ENCODE results near the gene CD101. TPM values are rescaled to one million over a fixed set of nuclear protein-coding genes. Genes with fewer than 3 reads are reported as not detected.
A peak's percentile ranks its signal among the peaks of the same experiment; 100 is the strongest.

Gene CD101
- total and polyA plus RNA-seq, 3 experiments from 2014 or later = 0.39 to 72.0 (median 0.66) TPM

- peaks cover 13 to 16% (median 16%) of the 10 kb centered on the region in 3 donors for H3K4me1 Mint-ChIP-seq
- H3K9me3 Mint-ChIP-seq = no peaks in the 10 kb centered on the region
- no peaks in the 10 kb centered on the region for H3K27me3 Mint-ChIP-seq
- no peaks in the 10 kb centered on the region for H3K9me3 ChIP-seq (ENCODE audit: low read length)
- no peaks in the 10 kb centered on the region for H3K27me3 ChIP-seq (ENCODE audit: insufficient read depth, low read length, poor library complexity, severe bottlenecking)
- no peak overlapping the region for H3K27ac Mint-ChIP-seq
- H3K27ac ChIP-seq (ENCODE audit: low read depth, low read length) = no peak overlapping the region
- no peaks in the 10 kb centered on the region for H3K36me3 ChIP-seq (ENCODE audit: insufficient read depth, low read length)
- H3K4me3 Mint-ChIP-seq = no peak overlapping the region
- DNase-seq = no peak
- H3K4me3 ChIP-seq (ENCODE audit: low read length) = no peak overlapping the region
- H3K36me3 Mint-ChIP-seq = no peaks in the 10 kb centered on the region
- H3K4me1 ChIP-seq (ENCODE audit: insufficient read depth, low read length) = peaks cover 23% of the 10 kb centered on the region
- ChIA-PET CTCF (no interaction called here), POLR2A (interaction anchor here (0.6 kb wide), 1 partner anchor 75 kb away, joined by 4 read pairs; no protein-coding TSS in a partner anchor)
Measured at GRCh38 chr1:116982319-116983004, 19.1 kb upstream of the CD101 start.

GRCh38 chr1:116983112-116983511 lies 18.4 kb upstream of the CD101 start:
- peaks cover 18 to 19% (median 19%) of the 10 kb centered on the region in 3 donors for H3K4me1 Mint-ChIP-seq
- no peak overlapping the region for H3K27ac Mint-ChIP-seq
- Histone ChIP-seq H3K4me1 (ENCODE audit: insufficient read depth, low read length) (peaks cover 29% of the 10 kb centered on the region), H3K27me3 (ENCODE audit: insufficient read depth, low read length, poor library complexity, severe bottlenecking) (no peaks in the 10 kb centered on the region), H3K36me3 (ENCODE audit: insufficient read depth, low read length) (no peaks in the 10 kb centered on the region), H3K27ac (ENCODE audit: low read depth, low read length) (no peak overlapping the region), H3K4me3 (ENCODE audit: low read length) (no peak overlapping the region), H3K9me3 (ENCODE audit: low read length) (no peaks in the 10 kb centered on the region)
- H3K27me3 Mint-ChIP-seq = no peaks in the 10 kb centered on the region
- CTCF ChIA-PET = no interaction called here
- no peak for DNase-seq
- no peaks in the 10 kb centered on the region for H3K9me3 Mint-ChIP-seq
- no peak overlapping the region for H3K4me3 Mint-ChIP-seq
- no peaks in the 10 kb centered on the region for H3K36me3 Mint-ChIP-seq
- POLR2A ChIA-PET = interaction anchor here (0.6 kb wide), 1 partner anchor 74 kb away, joined by 4 read pairs; no protein-coding TSS in a partner anchor

GRCh38 chr1:116983678-116984077 lies 17.9 kb upstream of the CD101 start:
- Mint-ChIP-seq H3K27me3 (no peaks in the 10 kb centered on the region), H3K4me1 (peaks cover 18 to 22% (median 19%) of the 10 kb centered on the region in 3 donors), H3K4me3 (no peak overlapping the region), H3K9me3 (no peaks in the 10 kb centered on the region), H3K27ac (no peak overlapping the region), H3K36me3 (no peaks in the 10 kb centered on the region)
- Histone ChIP-seq H3K27me3 (ENCODE audit: insufficient read depth, low read length, poor library complexity, severe bottlenecking) (no peaks in the 10 kb centered on the region), H3K27ac (ENCODE audit: low read depth, low read length) (no peak overlapping the region), H3K4me3 (ENCODE audit: low read length) (no peak overlapping the region), H3K36me3 (ENCODE audit: insufficient read depth, low read length) (no peaks in the 10 kb centered on the region), H3K9me3 (ENCODE audit: low read length) (no peaks in the 10 kb centered on the region), H3K4me1 (ENCODE audit: insufficient read depth, low read length) (peaks cover 32% of the 10 kb centered on the region)
- ChIA-PET POLR2A (no interaction called here), CTCF (no interaction called here)
- DNase-seq = no peak

- H3K9me3 ChIP-seq (ENCODE audit: low read length) = no peaks in the 10 kb centered on the region
- no peak overlapping the region for H3K27ac ChIP-seq (ENCODE audit: low read depth, low read length)
- Mint-ChIP-seq H3K27ac (no peak overlapping the region), H3K4me1 (peaks cover 18 to 22% (median 19%) of the 10 kb centered on the region in 3 donors), H3K9me3 (no peaks in the 10 kb centered on the region), H3K36me3 (no peaks in the 10 kb centered on the region), H3K27me3 (no peaks in the 10 kb centered on the region), H3K4me3 (peak overlapping the region in 1 of 7 donors; percentile 42)
- peaks cover 32% of the 10 kb centered on the region for H3K4me1 ChIP-seq (ENCODE audit: insufficient read depth, low read length)
- no peak overlapping the region for H3K4me3 ChIP-seq (ENCODE audit: low read length)
- CTCF ChIA-PET = no interaction called here
- POLR2A ChIA-PET = no interaction called here
- no peaks in the 10 kb centered on the region for H3K36me3 ChIP-seq (ENCODE audit: insufficient read depth, low read length)
- no peak for DNase-seq
- no peaks in the 10 kb centered on the region for H3K27me3 ChIP-seq (ENCODE audit: insufficient read depth, low read length, poor library complexity, severe bottlenecking)
Measured at GRCh38 chr1:116984406-116985160, 17.0 kb upstream of the CD101 start.

GRCh38 chr1:116986421-116987255 lies 14.9 kb upstream of the CD101 start:
- Mint-ChIP-seq H3K9me3 (no peaks in the 10 kb centered on the region), H3K4me1 (peaks cover 20 to 27% (median 23%) of the 10 kb centered on the region in 3 donors), H3K27ac (peak overlapping the region; percentile 65 to 94 (median 89))

GRCh38 chr1:116987256-116987555 lies 14.4 kb upstream of the CD101 start:
- Mint-ChIP-seq H3K4me1 (peaks cover 23 to 30% (median 28%) of the 10 kb centered on the region in 3 donors), H3K27ac (peak overlapping the region; percentile 65 to 94 (median 89)), H3K36me3 (no peaks in the 10 kb centered on the region), H3K4me3 (peak overlapping the region; percentile 81 to 88 (median 84)), H3K27me3 (no peaks in the 10 kb centered on the region), H3K9me3 (no peaks in the 10 kb centered on the region)
- POLR2A ChIA-PET = interaction anchor here (0.7 kb wide), 1 partner anchor 58 kb away, joined by 5 read pairs; no protein-coding TSS in a partner anchor
- CTCF ChIA-PET = interaction anchor here (1.1 kb wide), 2 partner anchors 73 to 111 kb away, joined by 3 read pairs; partner anchors contain the start of gene TTF2
- peak overlapping the region; percentile 41 for H3K4me3 ChIP-seq (ENCODE audit: low read length)
- no peak overlapping the region for H3K27ac ChIP-seq (ENCODE audit: low read depth, low read length)
- no peaks in the 10 kb centered on the region for H3K9me3 ChIP-seq (ENCODE audit: low read length)
- H3K4me1 ChIP-seq (ENCODE audit: insufficient read depth, low read length) = peaks cover 43% of the 10 kb centered on the region
- no peaks in the 10 kb centered on the region for H3K36me3 ChIP-seq (ENCODE audit: insufficient read depth, low read length)
- no peaks in the 10 kb centered on the region for H3K27me3 ChIP-seq (ENCODE audit: insufficient read depth, low read length, poor library complexity, severe bottlenecking)
- peak; percentile 16 to 81 (median 55) for DNase-seq

More at GRCh38 chr1:116986421-116987255, 14.9 kb upstream of the CD101 start:
- H3K36me3 ChIP-seq (ENCODE audit: insufficient read depth, low read length) = no peaks in the 10 kb centered on the region
- no peaks in the 10 kb centered on the region for H3K9me3 ChIP-seq (ENCODE audit: low read length)
- H3K27me3 Mint-ChIP-seq = no peaks in the 10 kb centered on the region
- H3K4me1 ChIP-seq (ENCODE audit: insufficient read depth, low read length) = peaks cover 37% of the 10 kb centered on the region
- peak overlapping the region; percentile 41 for H3K4me3 ChIP-seq (ENCODE audit: low read length)
- H3K27ac ChIP-seq (ENCODE audit: low read depth, low read length) = no peak overlapping the region
- no peaks in the 10 kb centered on the region for H3K27me3 ChIP-seq (ENCODE audit: insufficient read depth, low read length, poor library complexity, severe bottlenecking)
- peak in 1 of 5 donors; percentile 57 for DNase-seq
- H3K36me3 Mint-ChIP-seq = no peaks in the 10 kb centered on the region
- POLR2A ChIA-PET = interaction anchor here (0.6 to 0.7 kb wide), 2 partner anchors 59 to 867 kb away, joined by 3 to 5 read pairs; no protein-coding TSS in a partner anchor
- peak overlapping the region; percentile 81 to 88 (median 84) for H3K4me3 Mint-ChIP-seq
- CTCF ChIA-PET = interaction anchor here (0.9 to 1.1 kb wide), 3 partner anchors 61 to 110 kb away, joined by 3 read pairs; partner anchors contain the start of gene TTF2

GRCh38 chr1:116988248-116988647 lies 13.3 kb upstream of the CD101 start:
- no peaks in the 10 kb centered on the region for H3K36me3 Mint-ChIP-seq
- no peak overlapping the region for H3K4me3 Mint-ChIP-seq
- Histone ChIP-seq H3K9me3 (ENCODE audit: low read length) (no peaks in the 10 kb centered on the region), H3K4me3 (ENCODE audit: low read length) (no peak overlapping the region), H3K4me1 (ENCODE audit: insufficient read depth, low read length) (peaks cover 44% of the 10 kb centered on the region), H3K27ac (ENCODE audit: low read depth, low read length) (no peak overlapping the region), H3K27me3 (ENCODE audit: insufficient read depth, low read length, poor library complexity, severe bottlenecking) (no peaks in the 10 kb centered on the region), H3K36me3 (ENCODE audit: insufficient read depth, low read length) (no peaks in the 10 kb centered on the region)
- H3K27me3 Mint-ChIP-seq = no peaks in the 10 kb centered on the region
- CTCF ChIA-PET = no interaction called here
- H3K4me1 Mint-ChIP-seq = peaks cover 23 to 30% (median 28%) of the 10 kb centered on the region in 3 donors
- DNase-seq = no peak
- H3K27ac Mint-ChIP-seq = peak overlapping the region in 2 of 8 donors; percentile 4 to 43
- no peaks in the 10 kb centered on the region for H3K9me3 Mint-ChIP-seq
- POLR2A ChIA-PET = no interaction called here

Measured in CD8-positive, alpha-beta memory T cell (primary cell).